ENCODE data around the gene NR2C2.

Gene NR2C2

GRCh38 chr3:15064299-15064834, 117.0 kb downstream of the NR2C2 start:
- peak; percentile 9 for DNase-seq (ENCODE audit: low spot score)

DNA sequence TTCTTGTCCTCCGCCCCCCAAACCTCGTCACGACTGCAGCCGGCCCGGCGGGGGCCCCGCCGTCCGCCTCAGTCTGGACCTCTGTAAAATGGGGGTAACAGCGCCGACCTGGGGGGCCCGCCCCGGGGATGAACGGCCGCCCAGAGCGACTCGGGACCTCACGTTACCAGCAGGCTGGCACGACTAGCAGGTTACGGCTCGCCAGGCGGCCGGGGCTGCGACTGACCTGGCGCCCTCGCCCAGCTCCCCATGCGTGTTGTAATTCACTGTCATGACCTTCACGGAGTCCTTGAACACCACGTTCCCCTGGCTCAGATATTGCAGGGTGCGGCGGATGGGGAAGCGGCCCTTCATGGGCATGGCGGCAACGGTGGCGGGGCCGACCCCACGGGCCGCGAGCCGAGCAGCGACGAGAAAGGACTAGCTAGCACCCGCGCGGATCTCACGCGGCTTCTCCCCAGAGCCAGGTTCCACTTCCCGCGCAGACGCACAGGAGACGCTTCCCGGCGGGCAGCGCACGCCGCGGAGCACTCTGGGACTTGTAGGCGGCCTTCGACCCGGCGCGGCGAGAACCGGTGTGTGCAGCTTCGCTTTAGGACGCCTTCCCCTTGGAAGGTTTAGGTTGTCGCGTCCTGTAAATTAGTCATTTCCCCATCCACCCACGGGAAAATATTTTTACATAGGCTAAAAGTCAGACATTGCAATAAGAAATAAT, 117.6 kb downstream of the NR2C2 start, which contains the start of gene MRPS25:
TSS of gene MRPS25 (minus strand) at position 481 of the 715 bp plus-strand sequence. CDS start at position 360, 121 bp downstream.
- DNase-seq (ENCODE audit: low spot score): peak; percentile 88

DNA sequence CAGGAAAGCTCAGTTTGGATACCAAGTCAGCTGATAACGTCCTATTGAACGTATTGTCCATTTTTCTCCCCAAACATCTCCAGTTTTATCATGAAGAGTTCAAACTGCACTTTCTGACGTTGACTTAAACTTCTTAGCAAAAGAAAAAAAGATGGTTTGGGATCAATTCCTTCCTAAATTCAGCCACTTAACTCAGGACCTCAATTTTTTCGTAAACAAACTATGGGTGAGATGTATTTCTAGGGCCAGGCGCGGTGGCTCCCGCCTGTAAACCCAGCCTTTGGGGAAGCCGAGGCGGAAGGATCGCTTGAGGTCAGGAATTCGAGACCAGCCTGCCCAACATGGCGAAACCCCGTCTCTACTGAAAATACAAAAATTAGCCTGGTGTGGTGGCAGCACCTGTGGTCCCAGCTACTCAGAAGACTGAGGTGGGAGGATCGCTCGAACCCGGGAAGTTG, 118.2 kb downstream of the NR2C2 start:
- DNase-seq (ENCODE audit: low spot score): no peak

DNA sequence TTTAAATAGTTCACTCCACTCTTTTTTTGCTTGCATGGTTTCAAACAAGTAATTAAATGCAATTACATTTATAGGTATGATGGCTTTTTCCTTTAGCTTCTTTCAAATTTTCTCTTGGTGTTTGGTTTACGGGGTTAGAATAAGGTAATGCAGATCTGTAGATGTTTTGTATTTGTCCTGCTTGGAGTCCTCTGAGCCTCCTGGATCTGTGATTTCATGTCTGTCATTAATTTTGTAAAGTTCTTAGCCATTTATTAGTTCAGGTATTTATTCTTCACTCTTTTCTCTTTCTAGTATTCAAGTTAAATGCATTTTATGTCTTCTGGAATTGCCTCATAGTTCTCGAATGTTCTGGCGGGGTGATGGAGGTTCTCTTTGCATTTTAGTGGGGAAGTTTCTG, 119.1 kb downstream of the NR2C2 start:
- DNase-seq (ENCODE audit: low spot score): no peak

- DNase-seq (ENCODE audit: low spot score): no peak
Measured at GRCh38 chr3:15069441-15069840, 122.1 kb downstream of the NR2C2 start.

- no peak for DNase-seq (ENCODE audit: low spot score)
Measured at GRCh38 chr3:15071699-15072098, 124.3 kb downstream of the NR2C2 start.

DNA sequence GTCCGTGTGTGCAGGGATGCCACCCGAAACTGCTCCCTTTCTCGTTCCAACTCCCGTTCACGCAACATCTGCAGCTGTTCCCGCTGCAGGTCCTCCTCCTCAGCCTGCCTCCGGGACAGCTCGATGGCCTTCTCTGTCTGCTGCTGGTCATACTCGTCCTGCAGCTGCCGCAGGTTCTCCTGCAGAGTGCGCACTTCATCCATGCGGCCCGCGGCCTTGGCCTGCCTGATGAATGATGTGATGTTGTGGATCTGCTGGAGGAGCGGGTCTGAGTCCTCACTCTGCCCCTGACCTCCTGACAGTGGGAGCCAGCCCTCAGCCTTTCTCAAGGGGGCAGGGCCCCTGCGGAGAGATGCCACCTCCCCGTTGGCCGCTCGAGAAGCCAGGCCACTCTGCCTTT, 127.1 kb downstream of the NR2C2 start:
- no peak for DNase-seq (ENCODE audit: low spot score)

GRCh38 chr3:15079091-15079490, 131.7 kb downstream of the NR2C2 start:
- DNase-seq (ENCODE audit: low spot score): no peak

DNA sequence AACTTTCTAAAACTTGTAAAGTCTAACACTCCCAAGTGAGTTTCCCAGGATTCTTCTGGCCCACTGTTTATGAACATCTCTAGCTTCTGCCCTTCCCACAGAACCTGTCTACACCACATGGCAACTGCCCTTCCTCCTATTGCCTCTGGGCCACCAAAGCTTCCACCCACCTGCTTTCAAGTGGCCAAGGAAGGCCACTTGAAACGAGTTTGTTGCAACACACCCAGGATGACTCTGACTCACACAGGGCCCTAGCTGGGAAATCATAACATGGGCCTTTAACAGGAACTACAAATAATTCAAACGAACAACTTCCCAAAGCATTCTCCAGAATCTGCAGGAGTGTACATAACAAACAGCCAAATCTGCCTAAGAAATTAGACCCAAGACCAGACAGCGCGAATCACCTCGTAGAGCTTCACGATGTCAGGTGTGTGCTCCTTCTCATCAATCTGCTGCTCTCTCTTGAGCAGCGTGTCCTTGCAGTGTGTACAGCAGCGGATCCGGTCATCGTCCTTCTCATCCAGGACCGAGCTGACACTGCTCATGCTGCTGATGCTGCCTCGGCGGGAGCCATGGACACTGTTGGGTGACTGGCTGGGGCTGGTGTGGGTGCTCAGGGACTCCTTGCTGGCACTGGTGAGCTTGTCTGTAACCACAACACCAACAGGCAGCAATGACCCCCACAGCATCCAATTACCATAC, 134.7 kb downstream of the NR2C2 start:
- DNase-seq (ENCODE audit: low spot score): no peak

GRCh38 chr3:15083252-15083651, 135.9 kb downstream of the NR2C2 start:
- no peak for DNase-seq (ENCODE audit: low spot score)

- no peak for DNase-seq (ENCODE audit: low spot score)
Measured at GRCh38 chr3:15086263-15086662, 138.9 kb downstream of the NR2C2 start.

DNA sequence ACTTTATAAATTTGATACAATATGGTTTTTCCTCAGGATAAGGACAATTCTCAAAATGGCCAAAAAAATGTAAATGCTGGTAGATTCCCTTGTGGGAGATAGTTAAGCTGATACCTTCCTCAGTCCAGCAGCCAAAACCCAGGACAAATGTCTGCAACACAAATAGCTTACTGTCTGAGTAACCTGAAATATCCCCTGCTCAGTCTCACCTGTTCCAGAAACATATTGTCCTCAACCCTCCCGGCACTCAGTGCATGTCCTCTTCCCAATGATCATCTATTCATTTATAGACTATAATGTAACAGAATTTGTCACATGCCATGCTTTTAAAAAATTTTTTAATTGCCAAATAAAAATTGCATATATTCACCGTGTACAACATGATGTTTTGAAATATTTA, 139.3 kb downstream of the NR2C2 start:
- DNase-seq (ENCODE audit: low spot score): no peak

DNA sequence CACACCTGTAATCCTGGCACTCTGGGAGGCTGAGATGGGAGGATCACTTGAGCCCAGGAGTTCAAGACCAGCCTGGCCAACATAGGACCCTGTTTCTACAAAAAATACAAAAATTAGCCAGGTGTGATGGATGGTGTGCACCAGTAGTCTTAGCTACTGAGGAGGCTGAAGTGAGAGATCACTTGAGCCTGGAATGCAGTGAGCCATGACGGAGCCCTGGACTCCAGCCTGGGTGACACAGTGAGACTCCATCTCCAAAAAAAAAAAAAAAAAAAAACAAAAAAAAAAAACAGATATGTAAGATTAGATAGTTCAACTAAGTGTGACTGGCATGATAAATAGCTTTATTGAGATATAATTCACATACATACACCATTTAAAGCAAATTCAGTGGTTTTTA, 141.8 kb downstream of the NR2C2 start:
- DNase-seq (ENCODE audit: low spot score): no peak

DNA sequence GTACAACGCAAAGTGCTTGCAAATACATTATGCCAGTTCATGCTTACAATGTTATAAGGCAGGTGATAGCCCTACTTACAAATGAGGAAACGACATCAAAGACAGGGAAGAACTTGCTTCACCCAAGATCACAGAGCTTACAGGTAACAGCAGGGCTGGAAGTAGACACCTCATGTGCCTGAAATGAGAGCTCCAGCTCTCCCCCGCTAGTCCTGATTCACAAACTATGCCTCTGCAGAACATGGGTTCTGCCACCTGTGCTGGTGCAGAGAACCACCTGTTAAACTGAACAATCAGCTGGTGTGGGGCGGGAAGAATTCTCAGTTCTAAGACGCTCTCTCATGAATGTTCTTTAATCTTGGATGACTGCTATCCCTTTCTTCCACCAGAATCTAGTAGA, 144.2 kb downstream of the NR2C2 start:
- no peak for DNase-seq (ENCODE audit: low spot score)

DNA sequence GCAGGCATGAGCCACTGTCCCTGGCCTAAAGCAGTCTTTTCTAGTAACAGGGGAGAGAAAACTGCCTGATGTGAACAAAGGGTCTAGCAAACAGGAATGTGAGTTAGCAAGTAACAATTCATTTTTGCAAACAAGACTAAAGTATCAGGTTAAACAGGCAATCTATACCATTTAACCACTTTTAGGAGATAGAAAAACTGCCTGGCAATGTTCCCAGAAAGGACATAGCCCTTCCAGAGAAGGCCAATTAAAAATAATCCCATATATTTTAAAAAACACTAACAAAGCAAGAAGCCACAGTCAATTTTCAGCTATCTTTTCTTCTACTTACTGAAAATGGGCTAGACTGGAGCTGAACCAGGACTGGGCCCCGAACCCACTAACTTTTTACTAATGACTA, 145.3 kb downstream of the NR2C2 start:
- DNase-seq (ENCODE audit: low spot score): no peak

- DNase-seq (ENCODE audit: low spot score): no peak
Measured at GRCh38 chr3:15094187-15094875, 146.9 kb downstream of the NR2C2 start.

- DNase-seq (ENCODE audit: low spot score): no peak
Measured at GRCh38 chr3:15096046-15096445, 148.7 kb downstream of the NR2C2 start.

- DNase-seq (ENCODE audit: low spot score): peak; percentile 42
Measured at GRCh38 chr3:15097891-15098290, 150.5 kb downstream of the NR2C2 start.
